A549 (cell line): Measurements from ENCODE around the gene RTCB. TPM values are rescaled to one million over a fixed set of nuclear protein-coding genes. Genes with fewer than 3 reads are reported as not detected.

Experiments used
- ATAC-seq, 2 experiments: fragments of 200-7000 bp in 1 of 2; fragments of >200 bp in 1 of 2; cut with Nextera tagmentation in 1 of 2; cut with Tn5 transposase in 1 of 2; 3 replicates each; pipeline versions ENCODE4 v1.8.0 to v1.9.1; 2018 to 2020; ENCODE audit warnings: mild to moderate bottlenecking in 1 of 2, moderate library complexity in 1 of 2
- CTCF ChIA-PET: fragments of 300-600 bp; sonication (Branson Sonifier 250); formaldehyde crosslinking; extraction: SDS; loops from one replicate; lab custom pipeline; 2021; ENCODE audit warnings: antibody characterized with exemption, inconsistent platforms; lab: Yijun Ruan, JAX
- POLR2A ChIA-PET: fragments of 350-600 bp; formaldehyde crosslinking; extraction: SDS; loops from one replicate; lab custom pipeline; 2021; ENCODE audit warnings: antibody characterized with exemption, inconsistent platforms; lab: Yijun Ruan, JAX
- DNase-seq, 2 experiments: peaks; one replicate each; pipeline versions ENCODE4 v3.0.0 to v3.0.0-alpha.2; 2011 to 2016; ENCODE audit warnings: low read depth in 1 of 2, low spot score in 1 of 2
- FAIRE-seq: peaks from 2 replicates; lab custom pipeline; 2011; peaks lifted over from hg19 to GRCh38; lab: Jason Lieb, UNC
- H3K27ac ChIP-seq, 2 experiments: fragments of >200 bp; sonication (Bioruptor Twin); formaldehyde crosslinking; 3 replicates each; pipeline ENCODE4 v1.5.1; 2016 to 2017
- H3K4me1 ChIP-seq: fragments of >200 bp; sonication (Bioruptor Twin); formaldehyde crosslinking; 3 replicates; pipeline ENCODE4 v1.6.1; 2016
- H3K4me2 ChIP-seq: fragments of >200 bp; sonication (Bioruptor Twin); formaldehyde crosslinking; 3 replicates; pipeline ENCODE4 v1.6.1; 2016
- H3K4me3 ChIP-seq: fragments of >200 bp; sonication (Bioruptor Twin); formaldehyde crosslinking; 3 replicates; pipeline ENCODE4 v1.5.1; 2016
- H3K9me3 ChIP-seq: fragments of >200 bp; sonication (Bioruptor Twin); formaldehyde crosslinking; 3 replicates; pipeline ENCODE4 v1.6.1; 2016
- BHLHE40 ChIP-seq: IDR thresholded peaks from 2 replicates; pipeline ENCODE4 v1.6.1; 2012; ENCODE audit warnings: low read depth, low read length, inconsistent platforms
- CBX2 ChIP-seq: fragments of 200-600 bp; sonication (generic); IDR thresholded peaks from 2 replicates; pipeline ENCODE4 v1.6.1; 2016; ENCODE audit warnings: low read depth, mild to moderate bottlenecking, borderline replicate concordance
- CBX8 ChIP-seq: fragments of 200-600 bp; sonication (generic); IDR thresholded peaks from 2 replicates; pipeline ENCODE4 v1.6.1; 2016
- CEBPB ChIP-seq, 2 experiments: fragments of >200 bp in 1 of 2; sonication (Bioruptor Twin) in 1 of 2; formaldehyde crosslinking in 1 of 2; IDR thresholded peaks; 2 replicates each; pipeline ENCODE4 v1.6.1; 2012 to 2016
- CHD4 ChIP-seq: fragments of 200-600 bp; sonication (generic); IDR thresholded peaks from 2 replicates; pipeline ENCODE4 v1.6.1; 2016; ENCODE audit warnings: antibody characterized with exemption, mild to moderate bottlenecking, borderline replicate concordance
- CTCF ChIP-seq: fragments of >200 bp; sonication (Bioruptor Twin); formaldehyde crosslinking; IDR thresholded peaks from 3 replicates; pipeline ENCODE4 v1.5.1; 2016
- EHF ChIP-seq: fragments of 250-450 bp; sonication (Bioruptor Pico); IDR thresholded peaks from 2 replicates; pipeline ENCODE4 v1.5.0; 2020; ENCODE audit warnings: mild to moderate bottlenecking
- FOXS1 ChIP-seq: fragments of 250-450 bp; sonication (Bioruptor Pico); IDR thresholded peaks from 2 replicates; pipeline ENCODE4 v1.5.0; 2020; ENCODE audit warnings: mild to moderate bottlenecking, moderate library complexity
- HES2 ChIP-seq: fragments of >200 bp; sonication (Bioruptor Twin); formaldehyde crosslinking; IDR thresholded peaks from 2 replicates; pipeline ENCODE4 v1.6.1; 2016
- HEYL ChIP-seq: fragments of 250-450 bp; sonication (Bioruptor Pico); IDR thresholded peaks from 2 replicates; pipeline ENCODE4 v1.8.0; 2021; ENCODE audit warnings: mild to moderate bottlenecking, moderate library complexity
- HMGXB4 ChIP-seq: fragments of 250-450 bp; sonication (Bioruptor Pico); IDR thresholded peaks from 2 replicates; pipeline ENCODE4 v1.5.0; 2021; ENCODE audit warnings: mild to moderate bottlenecking, moderate library complexity, borderline replicate concordance
- MAFK ChIP-seq: fragments of 450-650 bp; IDR thresholded peaks from 2 replicates; pipeline ENCODE4 v1.6.1; 2014; ENCODE audit not compliant: partially characterized antibody
- MYC ChIP-seq: IDR thresholded peaks from 2 replicates; pipeline ENCODE4 v1.6.1; 2012; ENCODE audit warnings: mild to moderate bottlenecking, inconsistent platforms, low read length, improper control_type of control experiment, borderline replicate concordance
- RCOR1 ChIP-seq: fragments of 150-350 bp; IDR thresholded peaks from 2 replicates; pipeline ENCODE4 v1.6.1; 2014; ENCODE audit warnings: antibody characterized with exemption, low read length, low read depth
- WGBS: methylation state at CpG from one replicate; pipeline ENCODE4 v1.1.6; 2017; ENCODE audit errors: missing lambda C conversion rate; 5-methylcytosine and 5-hydroxymethylcytosine counted together
- polyA plus RNA-seq, 4 experiments: library from polyadenylated mRNA; depleted of rRNA in 3 of 4; stranded (reverse); fragments of >200 nt; fragmentation: RNase III in 1 of 4; extraction: RNeasy Plus Mini Kit Qiagen cat#74134 plus additional on column Dnase treatment in 1 of 4; gene quantifications; 2 replicates in 3 of 4; 3 replicates in 1 of 4; pipeline ENCODE4 v1.2.3, GENCODE V29; 2011 to 2017

Gene RTCB
- polyA plus RNA-seq, 2 of the 4 experiments (the other 2 are of a cell fraction) = 93.3 to 122 TPM

GRCh38 chr22:32389685-32390084 is 22.4 kb downstream of the RTCB start:
- FAIRE-seq = no peak

GRCh38 chr22:32385681-32386080 is 26.4 kb downstream of the RTCB start:
- ATAC-seq = no peak
- POLR2A ChIA-PET = no interaction called here
- CTCF ChIA-PET = interaction anchor here (0.6 kb wide), 1 partner anchor 733 kb away, joined by 3 read pairs; no protein-coding TSS in a partner anchor
- no peak for DNase-seq
- H3K27ac ChIP-seq = no peak overlapping the region
- no peaks in the 10 kb centered on the region for H3K9me3 ChIP-seq
- no peak overlapping the region for H3K4me2 ChIP-seq
- H3K4me1 ChIP-seq = no peaks in the 10 kb centered on the region
- FAIRE-seq = no peak
- no peak overlapping the region for H3K4me3 ChIP-seq
- no peak for TF ChIP-seq CBX8
- no peak for TF ChIP-seq CBX2
- no peak for TF ChIP-seq CHD4
- no peak for TF ChIP-seq CTCF
- no peak for TF ChIP-seq CEBPB (IDR thresholded peaks at IDR 0.05)
- WGBS = 100% methylated on average over 1 of the region's 1 CpG

More at GRCh38 chr22:32389685-32390084, 22.4 kb downstream of the RTCB start:
- H3K4me3 ChIP-seq = no peak overlapping the region
- POLR2A ChIA-PET = no interaction called here
- H3K27ac ChIP-seq = no peak overlapping the region
- CTCF ChIA-PET = no interaction called here
- H3K4me1 ChIP-seq = no peaks in the 10 kb centered on the region
- no peak overlapping the region for H3K4me2 ChIP-seq
- WGBS = 67% methylated on average over 4 of the region's 4 CpGs
- ATAC-seq = peak; percentile 51 to 62; a peak in 1 of 6 replicates
- TF ChIP-seq FOXS1 (CRISPR knock-in tag) (no peak), CTCF (0 out of 3 replicates have a peak, but pooled peaks have one; percentile 26)
- TF ChIP-seq, all 56 proteins: peak for 1
- H3K9me3 ChIP-seq = no peaks in the 10 kb centered on the region
- peak in 1 of 2 experiments; percentile 12 for DNase-seq

- DNase-seq (no peak), FAIRE-seq (no peak), ATAC-seq (no peak)
- H3K4me1 ChIP-seq = no peaks in the 10 kb centered on the region
- POLR2A ChIA-PET = no interaction called here
- H3K4me2 ChIP-seq = no peak overlapping the region
- WGBS = 40% methylated on average over 5 of the region's 5 CpGs
- CTCF ChIA-PET = interaction anchor here (0.7 kb wide), 1 partner anchor 176 kb away, joined by 3 read pairs; the partner anchor contains the start of gene RFPL2
- H3K27ac ChIP-seq = no peak overlapping the region
- H3K4me3 ChIP-seq = no peak overlapping the region
- TF ChIP-seq HEYL (no peak), MAFK (no peak), EHF (no peak), RCOR1 (no peak), CTCF (no peak), HMGXB4 (CRISPR knock-in tag) (no peak), MYC (no peak), HES2 (no peak), BHLHE40 (no peak)
- H3K9me3 ChIP-seq = no peaks in the 10 kb centered on the region
Observed at GRCh38 chr22:32380991-32381390, 31.1 kb downstream of the RTCB start.
